SK-N-SH treated with all-trans-retinoic acid at 6 μM for 48 hours (cell line): Measurements from ENCODE around the gene ZNF831.

Experiments
- ATAC-seq: fragments of 200-7000 bp; cut with Tn5 transposase; 3 replicates; pipeline ENCODE4 v1.9.1; 2020; ENCODE audit warnings: mild to moderate bottlenecking, moderate library complexity
- BACH2 ChIP-seq: fragments of 250-450 bp; sonication (Bioruptor Pico); IDR thresholded peaks from 2 replicates; pipeline ENCODE4 v1.9.0; 2021; ENCODE audit warnings: mild to moderate bottlenecking, borderline replicate concordance
- CSDC2 ChIP-seq: fragments of 250-450 bp; sonication (Bioruptor Pico); IDR thresholded peaks from 2 replicates; pipeline ENCODE4 v1.5.0; 2020; ENCODE audit warnings: mild to moderate bottlenecking, moderate library complexity
- CSRNP3 ChIP-seq: fragments of 250-450 bp; sonication (Bioruptor Pico); IDR thresholded peaks from 2 replicates; pipeline ENCODE4 v1.5.1; 2021; ENCODE audit warnings: mild to moderate bottlenecking, moderate library complexity
- GLIS3 ChIP-seq: fragments of 250-450 bp; sonication (Bioruptor Pico); IDR thresholded peaks from 2 replicates; pipeline ENCODE4 v1.5.0; 2020; ENCODE audit warnings: mild to moderate bottlenecking, moderate library complexity
- ISL1 ChIP-seq: fragments of 250-450 bp; sonication (Bioruptor Pico); IDR thresholded peaks from 2 replicates; pipeline ENCODE4 v2.1.2; 2022; ENCODE audit warnings: mild to moderate bottlenecking, moderate library complexity
- OSR1 ChIP-seq: fragments of 250-450 bp; sonication (Bioruptor Pico); IDR thresholded peaks from 2 replicates; pipeline ENCODE4 v1.8.0; 2022; ENCODE audit warnings: moderate library complexity, mild to moderate bottlenecking, inconsistent platforms
- PATZ1 ChIP-seq: fragments of 250-450 bp; sonication (Bioruptor Pico); IDR thresholded peaks from 2 replicates; pipeline ENCODE4 v1.8.0; 2020; ENCODE audit warnings: mild to moderate bottlenecking, moderate library complexity, borderline replicate concordance
- POU6F1 ChIP-seq: fragments of 250-450 bp; sonication (Bioruptor Pico); IDR thresholded peaks from 2 replicates; pipeline ENCODE4 v1.8.0; 2021; ENCODE audit warnings: low read depth, mild to moderate bottlenecking, moderate library complexity, borderline replicate concordance
- PPARA ChIP-seq: fragments of 250-450 bp; sonication (Bioruptor Pico); IDR thresholded peaks from 2 replicates; pipeline ENCODE4 v1.5.0; 2020; ENCODE audit warnings: mild to moderate bottlenecking, borderline replicate concordance
- SNAI2 ChIP-seq: fragments of 250-450 bp; sonication (Bioruptor Pico); IDR thresholded peaks from 2 replicates; pipeline ENCODE4 v1.5.0; 2020; ENCODE audit warnings: mild to moderate bottlenecking, moderate library complexity
- TCF4 ChIP-seq: fragments of 250-450 bp; sonication (Bioruptor Pico); IDR thresholded peaks from 2 replicates; pipeline ENCODE4 v1.8.0; 2021; ENCODE audit warnings: mild to moderate bottlenecking, moderate library complexity, borderline replicate concordance
- TOX ChIP-seq: fragments of 250-450 bp; sonication (Bioruptor Pico); IDR thresholded peaks from 2 replicates; pipeline ENCODE4 v1.8.0; 2021; ENCODE audit warnings: mild to moderate bottlenecking, moderate library complexity, borderline replicate concordance
- TSHZ2 ChIP-seq: fragments of 250-450 bp; sonication (Bioruptor Pico); IDR thresholded peaks from 2 replicates; pipeline ENCODE4 v1.5.0; 2020; ENCODE audit warnings: mild to moderate bottlenecking, moderate library complexity
- ZC3H10 ChIP-seq: fragments of 250-450 bp; sonication (Bioruptor Pico); IDR thresholded peaks from 2 replicates; pipeline ENCODE4 v1.5.1; 2021; ENCODE audit warnings: mild to moderate bottlenecking, moderate library complexity
- ZFP3 ChIP-seq: fragments of 250-450 bp; sonication (Bioruptor Pico); IDR thresholded peaks from 2 replicates; pipeline ENCODE4 v1.5.0; 2020; ENCODE audit warnings: mild to moderate bottlenecking, moderate library complexity
- ZNF565 ChIP-seq: fragments of 450-650 bp; formaldehyde crosslinking; conservative IDR thresholded peaks from 2 replicates; pipeline ENCODE4 v1.5.0; 2020; ENCODE audit warnings: low read depth, mild to moderate bottlenecking, moderate library complexity
- ZNF70 ChIP-seq: fragments of 450-650 bp; formaldehyde crosslinking; IDR thresholded peaks from 2 replicates; pipeline ENCODE4 v1.5.0; 2020; ENCODE audit warnings: mild to moderate bottlenecking, moderate library complexity
- ZNF8 ChIP-seq: fragments of 450-650 bp; formaldehyde crosslinking; IDR thresholded peaks from 2 replicates; pipeline ENCODE4 v1.5.0; 2020; ENCODE audit warnings: mild to moderate bottlenecking, moderate library complexity

Gene ZNF831

GRCh38 chr20:59154317-59155013 lies 9.2 kb upstream of the ZNF831 start:
- no peak for ATAC-seq

GRCh38 chr20:59157064-59157463 lies 6.6 kb upstream of the ZNF831 start:
- ATAC-seq, result no peak
- TF ChIP-seq ZNF565 (no peak), CSDC2 (no peak), ZNF70 (CRISPR knock-in tag) (no peak), ZNF8 (no peak), TCF4 (CRISPR knock-in tag) (no peak), BACH2 (no peak), POU6F1 (CRISPR knock-in tag) (no peak), PPARA (no peak), CSRNP3 (no peak)
- TF ChIP-seq, all 23 proteins: peak for 0

More at GRCh38 chr20:59154317-59155013, 9.2 kb upstream of the ZNF831 start:
- TF ChIP-seq ZFP3 (CRISPR knock-in tag), result no peak
- no peak for TF ChIP-seq TSHZ2 (CRISPR knock-in tag)
- TF ChIP-seq TOX, result no peak

GRCh38 chr20:59157531-59157930 lies 6.1 kb upstream of the ZNF831 start:
- ATAC-seq, result no peak
- TF ChIP-seq SNAI2 (no peak), ZNF565 (no peak), CSRNP3 (no peak), OSR1 (CRISPR knock-in tag) (no peak), ISL1 (CRISPR knock-in tag) (no peak), TSHZ2 (CRISPR knock-in tag) (no peak), ZNF8 (no peak), ZNF70 (CRISPR knock-in tag) (no peak), ZFP3 (CRISPR knock-in tag) (no peak), GLIS3 (CRISPR knock-in tag) (no peak), CSDC2 (no peak), BACH2 (no peak), PATZ1 (CRISPR knock-in tag) (no peak), ZC3H10 (CRISPR knock-in tag) (no peak), POU6F1 (CRISPR knock-in tag) (no peak)
